ENCODE measurements around the gene SUCNR1. TPM values are rescaled to one million over a fixed set of nuclear protein-coding genes. Genes with fewer than 3 reads are reported as not detected.
A peak's percentile ranks its signal among the peaks of the same experiment; 100 is the strongest.
"Not testable (repeated sequence)": the region's sequence is repeated elsewhere in the genome, so short reads cannot be mapped to it uniquely, and the experiment has no call there.

SUCNR1 gene
- total RNA-seq, 1 experiment from 2014 or later, result 0.41 TPM

DNA sequence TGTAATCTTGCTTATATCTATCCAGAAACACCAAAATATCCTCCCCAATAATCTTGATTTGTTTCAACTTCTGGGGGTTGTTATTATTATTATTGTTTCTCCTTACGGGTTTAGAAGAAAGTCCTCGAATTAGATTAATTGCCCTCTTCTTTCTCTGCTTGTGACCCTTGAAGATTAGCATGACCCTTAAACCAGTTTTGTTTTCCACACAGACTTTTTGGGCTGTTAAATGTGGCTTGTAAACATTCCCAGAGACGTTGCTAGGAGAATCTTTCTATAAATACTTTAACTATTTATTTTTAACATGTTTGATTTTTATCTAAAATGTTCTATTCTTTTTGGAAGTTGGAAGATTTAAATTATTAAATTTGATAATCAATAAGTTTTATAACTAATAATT lies 4.3 kb upstream of the SUCNR1 start:
- ChIA-PET POLR2A (ENCODE audit: low non-redundant PET) (no interaction called here), CTCF (no interaction called here)
- DNase-seq (ENCODE audit: low spot score), result no peak
- Histone ChIP-seq H3K27ac (ENCODE audit: low read depth, low read length, poor library complexity, severe bottlenecking) (peak overlapping the region; percentile 7), H3K4me3 (ENCODE audit: low read depth, low read length, poor library complexity, severe bottlenecking) (no peak overlapping the region), H3K4me1 (ENCODE audit: insufficient read depth, low read length, poor library complexity, severe bottlenecking) (peaks cover 48% of the 10 kb centered on the region), H3K36me3 (ENCODE audit: insufficient read depth, low read length, poor library complexity, severe bottlenecking) (no peaks in the 10 kb centered on the region), H3K9me3 (ENCODE audit: low read depth, low read length, poor library complexity, severe bottlenecking) (no peaks in the 10 kb centered on the region), H3K27me3 (replicated peaks; ENCODE audit: insufficient read depth, low read depth, low read length, poor library complexity) (no peaks in the 10 kb centered on the region)
- intact Hi-C loops (cut with micrococcal nuclease; ENCODE audit: unreplicated experiment), result no loop called here
- BruUV-seq (replicated peaks), result no TSS peak
- TF ChIP-seq EZH2 (IDR thresholded peaks at IDR 0.05; ENCODE audit: borderline replicate concordance, low read depth, low read length, poor library complexity, severe bottlenecking), result no peak
- TF ChIP-seq, protein P1, sequence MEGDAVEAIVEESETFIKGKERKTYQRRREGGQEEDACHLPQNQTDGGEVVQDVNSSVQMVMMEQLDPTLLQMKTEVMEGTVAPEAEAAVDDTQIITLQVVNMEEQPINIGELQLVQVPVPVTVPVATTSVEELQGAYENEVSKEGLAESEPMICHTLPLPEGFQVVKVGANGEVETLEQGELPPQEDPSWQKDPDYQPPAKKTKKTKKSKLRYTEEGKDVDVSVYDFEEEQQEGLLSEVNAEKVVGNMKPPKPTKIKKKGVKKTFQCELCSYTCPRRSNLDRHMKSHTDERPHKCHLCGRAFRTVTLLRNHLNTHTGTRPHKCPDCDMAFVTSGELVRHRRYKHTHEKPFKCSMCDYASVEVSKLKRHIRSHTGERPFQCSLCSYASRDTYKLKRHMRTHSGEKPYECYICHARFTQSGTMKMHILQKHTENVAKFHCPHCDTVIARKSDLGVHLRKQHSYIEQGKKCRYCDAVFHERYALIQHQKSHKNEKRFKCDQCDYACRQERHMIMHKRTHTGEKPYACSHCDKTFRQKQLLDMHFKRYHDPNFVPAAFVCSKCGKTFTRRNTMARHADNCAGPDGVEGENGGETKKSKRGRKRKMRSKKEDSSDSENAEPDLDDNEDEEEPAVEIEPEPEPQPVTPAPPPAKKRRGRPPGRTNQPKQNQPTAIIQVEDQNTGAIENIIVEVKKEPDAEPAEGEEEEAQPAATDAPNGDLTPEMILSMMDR (conservative IDR thresholded peaks at IDR 0.05; ENCODE audit: low read depth, low read length), result no peak

DNA sequence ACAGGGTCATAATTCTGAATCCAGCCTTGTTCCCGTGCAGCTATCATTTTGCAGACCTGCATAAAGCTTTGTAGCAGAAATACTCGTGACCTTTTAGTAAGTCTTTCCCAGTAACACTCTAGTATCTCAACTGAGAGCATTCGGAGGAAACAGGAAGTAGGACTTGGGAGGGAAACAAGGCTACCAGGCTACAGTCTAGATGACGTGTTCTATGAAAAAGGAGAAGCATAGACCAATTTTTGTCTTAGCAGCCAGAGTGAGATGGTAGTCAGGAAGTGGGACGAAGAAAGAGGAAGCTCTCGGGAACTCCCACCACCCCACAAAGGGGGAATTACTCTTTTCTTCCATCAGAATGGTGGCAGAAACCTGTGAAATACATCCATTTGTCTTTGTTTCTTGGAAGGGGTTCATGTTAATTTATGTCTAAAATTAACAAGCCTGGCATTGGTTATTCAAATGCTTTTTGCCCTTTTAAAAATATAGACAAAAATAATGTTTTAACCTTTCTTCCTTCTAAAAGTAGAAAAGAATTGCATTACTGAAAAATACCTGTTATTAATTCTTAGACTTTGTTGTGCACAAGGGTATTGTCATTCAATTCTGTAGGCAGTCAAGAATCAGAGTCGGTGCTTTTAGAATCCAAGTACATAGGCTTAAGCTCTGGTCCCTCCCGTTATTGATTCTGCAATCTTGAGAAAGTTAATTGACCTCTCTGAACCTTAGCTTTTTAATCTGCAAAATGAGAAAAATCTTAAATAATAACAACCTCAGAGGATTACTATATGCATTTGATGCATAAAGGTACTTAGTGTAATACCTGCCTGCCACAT lies 1.6 kb upstream of the SUCNR1 start:
- no peaks in the 10 kb centered on the region for H3K9me3 ChIP-seq (ENCODE audit: low read depth, low read length, poor library complexity, severe bottlenecking)
- no peak overlapping the region for H3K4me3 ChIP-seq (ENCODE audit: low read depth, low read length, poor library complexity, severe bottlenecking)
- ChIA-PET CTCF (no interaction called here), POLR2A (ENCODE audit: low non-redundant PET) (interaction anchor here (0.6 kb wide), 1 partner anchor 478 kb away, joined by 9 read pairs; no protein-coding TSS in a partner anchor)
- BruUV-seq (replicated peaks), result no TSS peak
- H3K36me3 ChIP-seq (ENCODE audit: insufficient read depth, low read length, poor library complexity, severe bottlenecking), result no peaks in the 10 kb centered on the region
- peaks cover 46% of the 10 kb centered on the region for H3K4me1 ChIP-seq (ENCODE audit: insufficient read depth, low read length, poor library complexity, severe bottlenecking)
- H3K27ac ChIP-seq (ENCODE audit: low read depth, low read length, poor library complexity, severe bottlenecking), result peak overlapping the region; percentile 46
- TF ChIP-seq, protein P1 (conservative IDR thresholded peaks at IDR 0.05; ENCODE audit: low read depth, low read length), result no peak
- TF ChIP-seq EZH2 (IDR thresholded peaks at IDR 0.05; ENCODE audit: borderline replicate concordance, low read depth, low read length, poor library complexity, severe bottlenecking), result no peak
- DNase-seq (ENCODE audit: low spot score), result peak; percentile 38
- no peaks in the 10 kb centered on the region for H3K27me3 ChIP-seq (replicated peaks; ENCODE audit: insufficient read depth, low read depth, low read length, poor library complexity)
- intact Hi-C loops (cut with micrococcal nuclease; ENCODE audit: unreplicated experiment), result no loop called here

DNA sequence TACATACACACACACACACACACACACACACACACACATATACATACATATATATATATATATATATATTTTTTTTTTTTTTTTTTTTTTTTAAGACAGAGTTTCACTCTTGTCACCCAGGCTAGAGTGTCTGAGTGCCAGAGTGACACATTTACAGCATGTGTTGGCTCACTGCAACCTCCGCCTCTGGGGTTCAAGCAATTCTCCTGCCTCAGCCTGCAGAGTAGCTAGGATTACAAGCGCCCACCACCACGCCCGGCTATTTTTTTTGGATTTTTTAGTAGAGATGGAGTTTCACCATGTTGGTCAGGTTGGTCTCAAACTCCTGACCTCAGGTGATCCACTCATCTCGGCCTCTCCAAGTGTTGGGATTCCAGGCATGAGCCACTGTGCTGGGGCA lies 636 bp downstream of the SUCNR1 start:
- DNase-seq (ENCODE audit: low spot score); BruUV-seq (replicated peaks); H3K9me3 ChIP-seq (ENCODE audit: low read depth, low read length, poor library complexity, severe bottlenecking); intact Hi-C loops (cut with micrococcal nuclease; ENCODE audit: unreplicated experiment); POLR2A ChIA-PET (ENCODE audit: low non-redundant PET); H3K27ac ChIP-seq (ENCODE audit: low read depth, low read length, poor library complexity, severe bottlenecking); H3K36me3 ChIP-seq (ENCODE audit: insufficient read depth, low read length, poor library complexity, severe bottlenecking); H3K4me3 ChIP-seq (ENCODE audit: low read depth, low read length, poor library complexity, severe bottlenecking); CTCF ChIA-PET; H3K27me3 ChIP-seq (replicated peaks; ENCODE audit: insufficient read depth, low read depth, low read length, poor library complexity): not testable (repeated sequence)
- H3K4me1 ChIP-seq (ENCODE audit: insufficient read depth, low read length, poor library complexity, severe bottlenecking), result peaks cover 38% of the 10 kb centered on the region

DNA sequence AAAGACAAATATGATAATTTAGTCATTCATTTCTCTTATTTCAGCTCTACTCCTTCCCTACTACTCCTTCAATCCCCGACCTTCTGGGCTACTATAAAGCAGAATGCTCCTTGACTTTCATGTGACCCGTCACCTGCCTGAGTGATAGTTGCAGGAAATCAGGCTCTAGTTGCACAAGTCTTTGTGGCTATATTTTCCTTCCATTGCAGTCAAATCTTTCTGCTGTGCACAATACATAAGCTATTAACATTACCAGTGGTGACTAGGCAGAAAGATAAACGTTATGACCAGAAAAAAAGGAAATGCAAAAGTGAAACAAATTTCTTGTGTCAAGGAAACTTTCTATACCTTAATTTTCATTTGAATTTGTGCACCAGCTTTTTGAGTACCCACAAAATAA lies 2.3 kb downstream of the SUCNR1 start:
- CTCF ChIA-PET, result no interaction called here
- TF ChIP-seq, protein P1 (conservative IDR thresholded peaks at IDR 0.05; ENCODE audit: low read depth, low read length), result no peak
- TF ChIP-seq EZH2 (IDR thresholded peaks at IDR 0.05; ENCODE audit: borderline replicate concordance, low read depth, low read length, poor library complexity, severe bottlenecking), result no peak

More for the DNA sequence above, 2.3 kb downstream of the SUCNR1 start:
- Histone ChIP-seq H3K4me1 (ENCODE audit: insufficient read depth, low read length, poor library complexity, severe bottlenecking) (peaks cover 36% of the 10 kb centered on the region), H3K4me3 (ENCODE audit: low read depth, low read length, poor library complexity, severe bottlenecking) (no peak overlapping the region), H3K27me3 (replicated peaks; ENCODE audit: insufficient read depth, low read depth, low read length, poor library complexity) (no peaks in the 10 kb centered on the region), H3K9me3 (ENCODE audit: low read depth, low read length, poor library complexity, severe bottlenecking) (no peaks in the 10 kb centered on the region), H3K36me3 (ENCODE audit: insufficient read depth, low read length, poor library complexity, severe bottlenecking) (no peaks in the 10 kb centered on the region), H3K27ac (ENCODE audit: low read depth, low read length, poor library complexity, severe bottlenecking) (no peak overlapping the region)
- POLR2A ChIA-PET (ENCODE audit: low non-redundant PET), result no interaction called here
- BruUV-seq (replicated peaks), result no TSS peak
- intact Hi-C loops (cut with micrococcal nuclease; ENCODE audit: unreplicated experiment), result no loop called here
- no peak for DNase-seq (ENCODE audit: low spot score)
